HG02981 (cell line): ENCODE results near the gene BMPR2.
"Not testable (repeated sequence)": the region's sequence is repeated elsewhere in the genome, so short reads cannot be mapped to it uniquely, and the experiment has no call there.

ENCODE experiments used
- ATAC-seq: cut with Tn5 transposase; IDR thresholded peaks from one replicate; pipeline ENCODE4 v1.9.1; 2021; ENCODE audit warnings: mild to moderate bottlenecking, moderate library complexity; ENCODE audit not compliant: unreplicated experiment

The BMPR2 gene

DNA sequence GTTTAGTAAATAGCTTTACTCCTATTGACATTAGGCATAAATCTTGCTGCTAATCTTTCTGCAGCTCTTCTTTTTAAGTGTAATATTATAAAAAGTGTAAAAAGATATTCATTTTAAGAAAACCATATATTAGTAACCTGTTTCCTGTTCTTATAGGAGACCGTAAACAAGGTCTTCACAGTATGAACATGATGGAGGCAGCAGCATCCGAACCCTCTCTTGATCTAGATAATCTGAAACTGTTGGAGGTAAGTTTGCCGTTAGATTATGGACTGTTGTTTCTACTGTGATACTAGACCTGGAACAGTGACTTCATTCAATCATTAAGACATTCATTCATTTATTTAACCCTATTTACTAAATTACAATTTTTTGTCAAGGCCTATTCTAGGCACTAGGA, 138.6 kb downstream of the BMPR2 start:
- no peak for ATAC-seq

DNA sequence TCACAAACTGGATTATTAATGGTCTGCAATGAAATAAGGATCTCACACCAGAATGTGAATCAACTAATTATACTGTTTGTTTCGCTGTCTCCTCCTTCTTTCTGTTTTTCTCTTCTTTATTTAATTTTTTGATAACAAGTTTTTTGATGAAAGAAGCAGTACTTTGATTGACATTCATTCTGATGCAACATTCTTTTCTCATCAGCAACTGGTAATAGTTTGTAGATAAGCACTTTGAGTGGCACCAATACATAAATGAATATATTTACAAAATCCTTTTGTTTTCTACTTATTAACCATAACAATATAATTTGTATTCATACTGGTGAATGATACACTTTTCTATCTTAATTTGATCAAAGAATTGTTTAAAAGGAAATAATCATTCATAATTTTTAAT, 143.3 kb downstream of the BMPR2 start:
- no peak for ATAC-seq

GRCh38 chr2:202521470-202521869, 145.3 kb downstream of the BMPR2 start:
- no peak for ATAC-seq

GRCh38 chr2:202529389-202529788, 153.3 kb downstream of the BMPR2 start:
- ATAC-seq, result no peak

DNA sequence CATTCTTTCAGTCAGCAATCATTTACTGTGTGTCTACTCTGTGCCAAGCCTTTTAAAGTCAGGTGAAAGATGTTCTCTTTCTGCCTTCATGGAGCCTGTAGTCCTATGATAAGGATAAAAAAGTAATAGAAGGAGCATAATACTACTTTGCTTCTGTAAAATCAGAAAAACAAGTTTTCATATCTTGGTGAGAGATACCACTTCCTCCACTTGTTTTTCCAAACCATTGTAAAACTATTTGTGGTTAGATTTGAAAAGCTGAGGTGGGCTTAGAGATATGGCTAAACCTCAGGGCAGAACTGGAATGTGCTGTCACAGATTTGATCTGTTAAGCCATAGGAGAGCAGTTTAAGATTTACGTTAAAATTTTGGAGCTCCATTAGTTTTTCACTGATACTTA, 153.9 kb downstream of the BMPR2 start:
- ATAC-seq, result no peak

GRCh38 chr2:202535290-202535689, 159.2 kb downstream of the BMPR2 start:
- ATAC-seq, result not testable (repeated sequence)

GRCh38 chr2:202541137-202541536, 165.0 kb downstream of the BMPR2 start:
- ATAC-seq, result no peak

DNA sequence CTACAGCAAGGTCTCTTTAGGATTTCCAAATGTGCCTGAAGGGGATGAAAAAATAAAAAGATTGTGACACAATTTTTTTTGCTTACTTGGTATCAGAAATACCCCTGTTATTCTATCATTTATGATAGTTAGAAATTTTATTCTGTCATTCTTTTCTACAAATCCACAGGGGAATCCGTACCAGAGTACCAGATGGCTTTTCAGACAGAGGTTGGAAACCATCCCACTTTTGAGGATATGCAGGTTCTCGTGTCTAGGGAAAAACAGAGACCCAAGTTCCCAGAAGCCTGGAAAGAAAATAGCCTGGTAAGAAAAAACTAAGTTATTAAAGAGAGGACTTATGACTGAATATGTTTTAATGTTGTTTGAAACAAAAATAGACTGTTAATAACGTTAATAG, 166.0 kb downstream of the BMPR2 start:
- no peak for ATAC-seq

- no peak for ATAC-seq
Observed at GRCh38 chr2:202545523-202545922, 169.4 kb downstream of the BMPR2 start.

GRCh38 chr2:202545931-202546330, 169.8 kb downstream of the BMPR2 start:
- no peak for ATAC-seq

DNA sequence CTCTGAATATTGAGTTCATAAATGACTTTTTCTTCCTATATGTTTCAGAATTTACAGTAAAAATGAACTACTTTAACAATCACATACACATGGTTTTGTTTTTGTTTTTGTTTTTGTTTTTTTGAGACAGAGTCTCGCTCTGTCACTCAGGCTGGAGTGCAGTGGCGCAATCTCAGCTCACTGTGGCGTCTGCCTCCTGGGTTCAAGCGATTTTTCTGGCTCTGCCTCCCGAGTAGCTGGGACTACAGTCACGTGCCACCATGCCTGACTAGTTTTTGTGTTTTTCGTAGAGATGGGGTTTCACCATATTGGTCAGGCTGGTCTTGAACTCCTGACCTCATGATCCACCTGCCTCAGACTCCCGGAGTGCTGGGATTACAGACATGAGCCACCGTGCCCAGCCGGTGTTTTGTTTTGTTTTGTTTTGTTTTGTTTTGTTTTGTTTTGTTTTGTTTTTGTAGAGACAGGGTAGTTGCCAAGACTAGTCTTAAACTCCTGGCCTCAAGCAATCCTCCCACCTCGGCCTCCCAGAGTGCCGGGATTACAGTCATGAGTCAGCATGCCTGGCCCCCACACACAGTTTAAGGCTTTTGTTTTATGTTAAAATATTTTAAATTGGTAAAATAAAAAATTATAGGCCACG, 170.5 kb downstream of the BMPR2 start:
- not testable (repeated sequence) for ATAC-seq

DNA sequence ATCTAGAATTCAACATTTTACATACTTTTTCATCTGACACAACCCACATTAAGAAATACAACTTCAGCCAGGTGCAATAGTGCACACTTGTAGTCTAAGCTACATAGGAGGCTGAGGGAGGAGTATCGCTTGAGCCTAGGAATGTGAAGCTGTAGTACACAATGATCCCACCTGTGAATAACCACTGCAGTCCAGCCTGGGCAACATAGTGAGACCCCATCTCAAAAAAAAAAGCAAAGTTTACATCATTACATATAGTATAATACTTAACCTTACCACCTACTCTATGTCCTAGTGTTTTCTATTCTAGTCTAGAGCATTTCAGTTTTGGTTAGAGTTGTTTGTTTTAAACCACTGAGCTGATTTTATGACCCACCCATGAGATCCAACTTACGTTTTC, 172.1 kb downstream of the BMPR2 start:
- no peak for ATAC-seq

- ATAC-seq, result not testable (repeated sequence)
Observed at GRCh38 chr2:202551000-202551399, 174.9 kb downstream of the BMPR2 start.

- ATAC-seq, result no peak
Observed at GRCh38 chr2:202555356-202555755, 179.2 kb downstream of the BMPR2 start.

- ATAC-seq, result no peak
Observed at GRCh38 chr2:202560200-202560599, 184.1 kb downstream of the BMPR2 start.

DNA sequence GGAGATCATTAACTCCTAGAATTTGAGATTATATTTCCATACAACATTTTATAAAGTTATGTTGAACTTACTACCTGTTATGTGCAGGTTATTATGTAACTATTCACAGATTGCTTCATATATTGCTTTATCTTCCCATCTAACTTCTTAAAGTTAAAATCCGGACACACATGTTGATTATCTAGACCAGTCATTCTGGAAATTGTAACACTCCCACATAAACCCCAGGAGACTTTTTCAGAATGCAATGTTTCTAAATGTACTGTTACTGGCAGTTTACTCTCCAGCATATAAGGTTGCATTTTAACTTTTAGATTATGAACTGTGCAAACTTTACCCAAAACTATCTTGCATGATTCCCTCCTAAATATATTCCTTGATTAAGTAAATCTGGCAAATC, 188.1 kb downstream of the BMPR2 start:
- ATAC-seq, result no peak

GRCh38 chr2:202566286-202566685, 190.2 kb downstream of the BMPR2 start:
- ATAC-seq, result no peak

DNA sequence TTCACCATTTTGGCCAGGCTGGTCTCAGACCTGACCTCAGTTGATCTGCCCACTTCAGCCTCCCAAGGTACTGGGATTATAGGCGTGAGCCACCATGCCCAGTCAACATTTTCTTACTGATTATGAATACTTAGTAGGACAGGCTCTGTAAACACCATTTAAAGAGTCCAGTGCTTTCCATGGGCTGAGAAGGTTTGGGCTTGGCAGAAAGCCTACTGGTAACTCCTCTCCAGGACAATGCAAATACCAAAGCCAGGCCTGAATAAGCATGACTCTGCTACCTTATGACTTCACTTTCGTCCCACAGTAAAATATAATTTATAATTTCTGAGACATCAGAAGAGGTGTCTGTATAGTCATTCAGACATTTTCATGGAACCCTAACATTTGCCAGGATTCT, 198.4 kb downstream of the BMPR2 start:
- ATAC-seq, result no peak

DNA sequence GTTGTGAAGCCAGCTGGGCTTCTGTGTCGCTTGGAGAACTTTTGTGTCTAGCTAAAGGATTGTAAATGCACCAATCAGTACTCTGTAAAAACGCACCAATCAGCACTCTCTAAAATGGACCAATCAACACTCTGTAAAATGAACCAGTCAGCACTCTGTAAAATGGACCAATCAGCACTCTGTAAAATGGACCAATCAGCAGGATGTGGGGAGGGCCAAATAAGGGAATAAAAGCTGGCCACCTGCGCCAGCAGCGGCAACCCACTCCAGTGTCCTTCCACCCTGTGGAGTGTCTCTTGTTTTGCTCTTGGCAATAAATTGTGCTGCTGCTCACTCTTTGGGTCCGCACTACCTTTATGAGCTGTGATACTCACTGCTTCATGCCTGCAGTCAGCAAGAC, 199.1 kb downstream of the BMPR2 start:
- not testable (repeated sequence) for ATAC-seq

DNA sequence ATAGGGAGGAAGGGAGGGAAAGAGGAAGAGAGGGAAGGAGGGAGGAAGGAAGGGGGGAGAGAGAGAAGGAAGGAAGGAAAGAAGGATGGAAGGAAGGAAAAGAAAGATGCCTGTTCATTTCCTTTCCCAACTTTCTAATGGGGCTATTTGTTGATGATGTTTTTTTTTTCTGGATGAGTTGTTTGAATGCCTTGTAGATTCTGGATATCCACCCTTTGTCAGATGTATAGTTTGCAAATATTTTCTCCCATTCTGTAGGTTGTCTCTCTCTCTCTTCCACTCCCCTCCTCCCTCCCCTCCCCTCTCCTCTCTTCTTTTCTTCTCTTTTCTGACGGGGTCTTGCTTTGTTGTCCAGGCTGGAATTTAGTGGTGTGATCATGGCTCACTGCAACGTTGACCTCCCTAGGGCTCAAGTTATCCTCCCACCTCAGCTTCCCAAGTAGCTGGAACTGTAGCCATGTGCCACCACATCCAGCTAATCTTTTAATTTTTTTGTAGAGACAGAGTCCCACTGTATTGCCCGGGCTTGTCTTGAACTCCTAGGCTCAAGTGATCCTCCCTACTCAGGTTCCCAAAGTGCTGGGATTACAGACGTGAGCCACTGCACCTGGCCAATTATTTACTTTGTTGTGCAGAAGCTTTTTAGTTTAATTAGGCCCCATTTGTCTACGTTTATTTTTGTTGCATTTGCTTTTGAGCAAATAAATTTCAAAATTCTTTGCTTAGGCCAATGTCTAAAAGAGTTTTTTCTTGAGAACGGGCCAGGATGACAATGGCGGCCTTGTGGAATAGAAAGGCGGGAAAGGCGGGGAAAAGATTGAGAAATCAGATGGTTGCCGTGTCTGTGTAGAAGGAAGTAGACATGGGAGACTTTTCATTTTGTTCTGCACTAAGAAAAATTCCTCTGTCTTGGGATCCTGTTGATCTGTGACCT, 201.4 kb downstream of the BMPR2 start:
- ATAC-seq, result no peak

GRCh38 chr2:202582846-202583245, 206.7 kb downstream of the BMPR2 start:
- not testable (repeated sequence) for ATAC-seq

- no peak for ATAC-seq
Observed at GRCh38 chr2:202583709-202584219, 207.6 kb downstream of the BMPR2 start.
